Choroid plexus epithelial cell (primary cell): ENCODE data around the gene GALNT12.

Experiments used
- DNase-seq: peaks from one replicate; pipeline ENCODE4 v3.0.0-alpha.2; 2010; ENCODE audit warnings: low read depth
- H3K4me3 ChIP-seq: 2 replicates; pipeline ENCODE4 v1.5.1; 2011; ENCODE audit warnings: low read depth, mild to moderate bottlenecking, control low read depth, low read length, moderate library complexity
- TF ChIP-seq, protein P1 (sequence below): conservative IDR thresholded peaks from 2 replicates; pipeline ENCODE4 v1.5.1; 2011; ENCODE audit warnings: low read depth, mild to moderate bottlenecking, control low read depth, inconsistent platforms, low read length, moderate library complexity

GALNT12 gene

DNA sequence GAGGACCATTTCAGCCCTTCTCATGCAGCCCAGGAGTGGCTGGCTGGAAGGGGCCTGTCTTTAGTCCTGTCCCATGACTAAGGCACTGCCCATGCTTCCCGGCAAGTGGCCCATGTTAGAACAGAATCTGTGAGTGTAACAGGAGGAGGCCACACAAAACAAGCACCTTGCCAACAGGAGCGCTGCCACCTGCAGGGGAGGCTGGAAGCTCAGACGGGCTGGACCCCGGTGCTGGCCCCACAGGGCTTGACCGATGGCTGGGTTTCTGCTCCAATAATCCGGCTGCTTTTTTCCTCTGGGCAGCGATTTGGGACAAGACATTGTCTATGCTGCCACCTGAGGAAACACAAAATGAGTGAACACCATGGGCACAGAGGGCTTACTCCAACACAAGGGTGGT lies 39.6 kb upstream of the GALNT12 start:
- DNase-seq = no peak
- TF ChIP-seq, protein P1, sequence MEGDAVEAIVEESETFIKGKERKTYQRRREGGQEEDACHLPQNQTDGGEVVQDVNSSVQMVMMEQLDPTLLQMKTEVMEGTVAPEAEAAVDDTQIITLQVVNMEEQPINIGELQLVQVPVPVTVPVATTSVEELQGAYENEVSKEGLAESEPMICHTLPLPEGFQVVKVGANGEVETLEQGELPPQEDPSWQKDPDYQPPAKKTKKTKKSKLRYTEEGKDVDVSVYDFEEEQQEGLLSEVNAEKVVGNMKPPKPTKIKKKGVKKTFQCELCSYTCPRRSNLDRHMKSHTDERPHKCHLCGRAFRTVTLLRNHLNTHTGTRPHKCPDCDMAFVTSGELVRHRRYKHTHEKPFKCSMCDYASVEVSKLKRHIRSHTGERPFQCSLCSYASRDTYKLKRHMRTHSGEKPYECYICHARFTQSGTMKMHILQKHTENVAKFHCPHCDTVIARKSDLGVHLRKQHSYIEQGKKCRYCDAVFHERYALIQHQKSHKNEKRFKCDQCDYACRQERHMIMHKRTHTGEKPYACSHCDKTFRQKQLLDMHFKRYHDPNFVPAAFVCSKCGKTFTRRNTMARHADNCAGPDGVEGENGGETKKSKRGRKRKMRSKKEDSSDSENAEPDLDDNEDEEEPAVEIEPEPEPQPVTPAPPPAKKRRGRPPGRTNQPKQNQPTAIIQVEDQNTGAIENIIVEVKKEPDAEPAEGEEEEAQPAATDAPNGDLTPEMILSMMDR = no peak
- H3K4me3 ChIP-seq = no peak overlapping the region

DNA sequence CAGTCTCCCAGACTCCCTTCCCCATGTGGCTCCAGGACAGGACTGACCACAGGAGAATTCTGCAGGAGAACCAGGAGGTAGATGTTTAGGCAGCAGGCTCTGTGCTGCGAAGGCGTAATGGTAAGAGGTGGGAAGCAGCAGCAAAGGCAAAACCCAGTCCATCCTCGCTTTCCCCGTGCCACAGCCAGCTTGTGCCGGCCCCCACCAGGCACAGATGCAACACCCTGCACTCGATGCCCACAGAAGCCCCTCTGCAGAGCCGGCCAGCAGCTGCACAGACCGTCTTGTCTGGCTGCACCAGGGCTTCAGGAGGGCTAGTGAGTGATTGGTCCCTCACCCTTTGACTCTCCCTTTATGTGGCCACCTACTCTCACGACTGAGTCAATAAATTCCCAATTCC lies 39.1 kb upstream of the GALNT12 start:
- TF ChIP-seq, protein P1 = no peak
- H3K4me3 ChIP-seq = no peak overlapping the region
- DNase-seq = no peak

DNA sequence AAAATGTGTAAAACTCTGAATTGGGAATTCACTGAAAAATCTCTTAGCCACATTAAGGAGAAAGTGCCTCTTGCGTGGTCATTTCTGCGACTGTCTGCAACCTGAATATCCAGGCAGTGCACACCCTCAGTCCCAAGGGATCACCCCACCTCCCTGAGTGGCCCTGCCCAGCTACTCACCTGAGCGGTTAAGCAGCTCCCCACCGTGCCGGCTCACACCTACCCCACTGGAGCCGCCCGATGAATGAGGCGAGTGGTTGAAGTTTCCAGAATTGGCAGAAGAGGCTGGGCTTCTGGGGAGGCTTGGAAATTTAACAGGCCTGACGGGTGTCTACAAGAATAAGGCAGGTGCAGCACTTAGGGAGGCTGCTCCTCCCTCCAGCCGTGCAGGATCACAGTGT lies 36.8 kb upstream of the GALNT12 start:
- no peak overlapping the region for H3K4me3 ChIP-seq
- DNase-seq = no peak
- TF ChIP-seq, protein P1 = no peak

DNA sequence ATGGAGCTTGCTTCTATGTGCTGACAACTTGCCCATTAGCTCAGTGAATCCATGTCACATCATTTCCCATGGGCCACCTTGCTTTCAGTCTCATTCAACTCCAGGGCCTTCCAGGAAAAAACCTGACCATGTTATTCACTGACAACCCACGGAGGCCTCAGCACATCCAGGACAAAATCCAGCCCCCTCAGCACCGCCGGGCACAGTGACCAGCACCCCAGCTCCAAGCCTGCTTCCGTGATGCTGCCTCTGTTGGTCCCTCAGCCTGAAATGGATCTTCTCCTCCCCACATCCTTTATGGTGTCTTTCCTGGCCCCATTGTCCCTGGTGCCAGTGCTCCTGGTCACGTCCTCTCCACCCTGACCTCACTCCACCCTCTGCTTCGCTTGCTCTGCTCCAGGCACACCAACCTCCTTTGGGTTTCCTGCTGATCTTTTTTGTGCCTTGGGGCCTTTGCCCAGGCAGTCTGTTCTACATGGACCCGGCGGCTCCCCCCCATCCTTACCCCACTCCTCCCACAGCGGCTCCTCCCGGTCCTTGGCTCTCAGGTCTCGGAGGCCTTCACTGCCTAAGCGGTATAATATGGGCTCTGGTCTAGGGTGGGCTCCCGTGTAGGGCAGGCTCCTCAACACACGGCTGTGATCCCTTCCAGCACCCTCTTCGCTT lies 36.1 kb upstream of the GALNT12 start:
- H3K4me3 ChIP-seq = no peak overlapping the region
- TF ChIP-seq, protein P1 = no peak
- DNase-seq = no peak

DNA sequence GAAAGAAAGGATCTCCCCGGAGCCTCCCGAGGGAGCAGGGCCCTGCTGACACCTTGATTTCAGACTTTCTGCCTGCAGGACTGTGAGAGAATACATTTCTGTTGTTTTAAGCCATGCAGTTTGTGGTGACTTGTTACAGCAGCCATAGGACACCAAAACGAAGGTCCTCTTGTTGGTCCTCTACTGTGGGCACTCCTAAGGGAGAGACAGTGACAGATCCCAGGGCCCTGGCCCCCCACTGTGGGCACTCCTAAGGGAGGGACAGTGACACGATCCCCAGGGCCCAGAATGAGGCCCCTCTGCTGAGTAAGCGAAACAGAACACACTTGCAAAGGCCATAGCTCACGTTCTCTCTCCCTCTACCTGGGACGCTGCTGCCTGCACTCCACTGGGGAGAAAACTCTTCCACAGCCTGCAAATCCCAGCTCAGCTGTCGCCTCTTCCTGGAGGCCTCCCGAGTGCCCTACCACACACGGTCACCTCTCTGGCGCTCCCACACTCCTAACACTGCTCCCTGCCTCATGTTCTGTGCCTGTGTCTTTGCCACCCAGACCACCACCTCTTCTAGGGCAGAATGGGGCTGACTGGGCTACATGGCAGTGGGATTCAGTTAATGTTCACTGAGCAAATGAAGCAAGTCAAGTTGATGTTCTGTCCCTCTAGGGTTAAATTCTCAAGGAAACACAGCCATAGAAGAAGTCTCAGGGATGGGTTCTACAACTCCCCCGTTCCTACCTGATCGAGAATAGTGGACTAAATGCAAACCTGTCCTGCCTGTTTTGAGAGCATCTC lies 34.9 kb upstream of the GALNT12 start:
- no peak for DNase-seq
- TF ChIP-seq, protein P1 = no peak
- no peak overlapping the region for H3K4me3 ChIP-seq

DNA sequence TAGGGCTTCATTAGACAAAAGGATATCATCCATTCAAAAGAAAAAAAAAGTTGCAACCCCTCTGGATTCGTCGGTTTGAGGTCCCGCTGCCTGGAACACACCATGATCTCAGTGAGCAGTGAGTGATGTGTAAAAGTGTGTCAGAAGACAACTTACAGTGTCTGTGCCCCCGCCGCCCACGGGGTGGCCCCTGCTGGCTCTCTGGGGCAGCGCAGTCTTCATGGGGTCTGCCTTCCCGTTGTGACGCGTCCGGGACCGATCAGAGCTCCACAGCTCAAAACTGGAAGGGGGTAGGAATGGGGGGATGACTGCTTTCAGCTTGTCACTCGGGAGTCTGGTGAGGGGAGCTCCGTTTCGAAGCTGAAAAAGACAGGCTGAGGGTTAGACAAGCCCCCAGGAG lies 33.7 kb upstream of the GALNT12 start:
- DNase-seq = no peak
- H3K4me3 ChIP-seq = no peak overlapping the region
- TF ChIP-seq, protein P1 = no peak
